GM13977 (cell line): ENCODE data around the gene FXR2.

Experiments used
- DNase-seq: peaks from one replicate; pipeline ENCODE4 v3.0.0; 2012; ENCODE audit warnings: low spot score
- CTCF ChIP-seq: IDR thresholded peaks from 2 replicates; pipeline ENCODE4 v1.5.1; 2012; ENCODE audit warnings: mild to moderate bottlenecking, control low read depth; ENCODE audit not compliant: insufficient read depth; ENCODE audit errors: extremely low read depth, missing control alignments
- in situ Hi-C: fragments of 300-500 bp; cut with MboI; formaldehyde crosslinking; loops from one replicate; pipeline ENCODE4 v1.12.0; 2022; ENCODE audit warnings: low sequenced_read_pairs, low pct_unique_long_range_greater_than_20kb, mixed read lengths, inconsistent platforms; ENCODE audit not compliant: unreplicated experiment

The FXR2 gene

GRCh38 chr17:7614425-7615264, at the start of gene FXR2:
Gene FXR2 (minus strand): TSS chr17:7614897. CDS start chr17:7614532, 365 bp downstream.
- in situ Hi-C loops: no loop called here
- TF ChIP-seq CTCF: peak; percentile 61
- DNase-seq: peak; percentile 100

GRCh38 chr17:7656958-7657609, 42.4 kb upstream of the FXR2 start:
- no peak for TF ChIP-seq CTCF
- no peak for DNase-seq
- in situ Hi-C loops: no loop called here

GRCh38 chr17:7655541-7655840, 40.8 kb upstream of the FXR2 start:
- in situ Hi-C loops: no loop called here
- no peak for TF ChIP-seq CTCF
- no peak for DNase-seq

DNA sequence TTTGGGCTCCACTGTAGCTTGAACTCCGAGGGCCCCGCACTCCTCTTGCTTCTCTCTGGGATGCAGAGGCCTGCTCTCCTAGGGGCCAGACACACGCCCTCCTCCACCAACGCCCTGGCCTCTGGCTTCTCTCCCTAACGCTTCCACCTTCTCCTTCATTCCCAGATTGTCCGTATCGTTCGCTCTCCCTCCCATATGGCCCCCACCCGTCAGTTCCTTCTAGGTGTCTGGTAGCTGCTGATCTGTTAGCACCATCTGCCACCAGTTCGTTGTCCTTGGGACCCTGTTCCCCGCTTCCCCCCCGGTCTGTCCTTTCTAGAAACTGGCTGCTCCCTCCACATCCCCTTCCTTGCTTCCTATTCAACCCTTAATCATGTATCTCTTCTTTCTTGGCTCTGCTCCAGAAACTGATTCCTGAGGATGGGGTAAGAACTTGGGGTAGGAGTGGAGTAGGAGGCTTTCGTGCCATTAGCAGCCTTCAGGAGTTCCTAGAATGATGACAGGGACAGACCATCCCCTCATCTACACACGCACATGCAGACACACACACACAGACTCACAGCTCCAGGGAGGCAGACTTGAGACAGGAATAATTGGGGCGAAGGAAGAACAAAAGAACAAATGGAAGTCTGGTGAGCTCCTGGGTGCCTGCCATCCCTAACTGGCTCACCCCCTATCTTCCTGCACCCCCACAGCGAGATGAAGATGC, 40.3 kb upstream of the FXR2 start:
- TF ChIP-seq CTCF: no peak
- in situ Hi-C loops: no loop called here
- DNase-seq: no peak

- TF ChIP-seq CTCF: no peak
- DNase-seq: no peak
- in situ Hi-C loops: no loop called here
These were observed 38.0 kb upstream of the FXR2 start for GRCh38 chr17:7652388-7653356.
